Measurements from ENCODE around the gene ZNF79. TPM values are rescaled to one million over a fixed set of nuclear protein-coding genes. Genes with fewer than 3 reads are reported as not detected.

Gene ZNF79
- total and polyA plus RNA-seq, 9 of the 15 experiments (the other 6 are each of a cell fraction or from before 2014, with no cell fraction given), result 0.62 to 7.0 (median 4.1) TPM

GRCh38 chr9:127396253-127396807 lies 27.9 kb upstream of the ZNF79 start (continued):
- TF ChIP-seq, protein P1, sequence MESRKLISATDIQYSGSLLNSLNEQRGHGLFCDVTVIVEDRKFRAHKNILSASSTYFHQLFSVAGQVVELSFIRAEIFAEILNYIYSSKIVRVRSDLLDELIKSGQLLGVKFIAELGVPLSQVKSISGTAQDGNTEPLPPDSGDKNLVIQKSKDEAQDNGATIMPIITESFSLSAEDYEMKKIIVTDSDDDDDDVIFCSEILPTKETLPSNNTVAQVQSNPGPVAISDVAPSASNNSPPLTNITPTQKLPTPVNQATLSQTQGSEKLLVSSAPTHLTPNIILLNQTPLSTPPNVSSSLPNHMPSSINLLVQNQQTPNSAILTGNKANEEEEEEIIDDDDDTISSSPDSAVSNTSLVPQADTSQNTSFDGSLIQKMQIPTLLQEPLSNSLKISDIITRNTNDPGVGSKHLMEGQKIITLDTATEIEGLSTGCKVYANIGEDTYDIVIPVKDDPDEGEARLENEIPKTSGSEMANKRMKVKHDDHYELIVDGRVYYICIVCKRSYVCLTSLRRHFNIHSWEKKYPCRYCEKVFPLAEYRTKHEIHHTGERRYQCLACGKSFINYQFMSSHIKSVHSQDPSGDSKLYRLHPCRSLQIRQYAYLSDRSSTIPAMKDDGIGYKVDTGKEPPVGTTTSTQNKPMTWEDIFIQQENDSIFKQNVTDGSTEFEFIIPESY (CRISPR knock-in tag; IDR thresholded peaks at IDR 0.05), result no peak
- TF ChIP-seq ZKSCAN8 (CRISPR knock-in tag; IDR thresholded peaks at IDR 0.05), result no peak
- no peak for TF ChIP-seq NR2C1 (IDR thresholded peaks at IDR 0.05)
- TF ChIP-seq NR2C1 (tag; IDR thresholded peaks at IDR 0.05), result no peak
- no peak for TF ChIP-seq DPF2 (IDR thresholded peaks at IDR 0.05)
- TF ChIP-seq NR1H2 (CRISPR knock-in tag; IDR thresholded peaks at IDR 0.05), result no peak
- no peak for TF ChIP-seq HDAC3 (IDR thresholded peaks at IDR 0.05; ENCODE audit: borderline replicate concordance, partially characterized antibody)
- TF ChIP-seq ZNF239 (CRISPR knock-in tag; IDR thresholded peaks at IDR 0.05), result no peak
- no peak for TF ChIP-seq NUFIP1 (IDR thresholded peaks at IDR 0.05; ENCODE audit: partially characterized antibody)
- TF ChIP-seq TAL1 (IDR thresholded peaks at IDR 0.05), result no peak
- TF ChIP-seq ZNF584 (CRISPR knock-in tag; IDR thresholded peaks at IDR 0.05; ENCODE audit: low read depth), result no peak
- no peak for TF ChIP-seq FOXA1 (IDR thresholded peaks at IDR 0.05; ENCODE audit: borderline replicate concordance)
- TF ChIP-seq, protein P2, sequence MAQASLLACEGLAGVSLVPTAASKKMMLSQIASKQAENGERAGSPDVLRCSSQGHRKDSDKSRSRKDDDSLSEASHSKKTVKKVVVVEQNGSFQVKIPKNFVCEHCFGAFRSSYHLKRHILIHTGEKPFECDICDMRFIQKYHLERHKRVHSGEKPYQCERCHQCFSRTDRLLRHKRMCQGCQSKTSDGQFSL (CRISPR knock-in tag; IDR thresholded peaks at IDR 0.05), result no peak; the same call in 1 of the 2 replicates
- TF ChIP-seq, protein P2 (tag; IDR thresholded peaks at IDR 0.05), result no peak
- TF ChIP-seq ZNF707 (CRISPR knock-in tag; conservative IDR thresholded peaks at IDR 0.05), result no peak
- no peak for TF ChIP-seq ZNF778 (CRISPR knock-in tag; IDR thresholded peaks at IDR 0.05)
- no peak for TF ChIP-seq MLX (CRISPR knock-in tag; conservative IDR thresholded peaks at IDR 0.05)
- TF ChIP-seq PHB2 (IDR thresholded peaks at IDR 0.05; ENCODE audit: low read depth), result no peak
- no peak for TF ChIP-seq GATAD2A (IDR thresholded peaks at IDR 0.05)
- TF ChIP-seq POLR2H (tag; IDR thresholded peaks at IDR 0.05; ENCODE audit: low read depth), result no peak
- no peak for TF ChIP-seq MCM3 (IDR thresholded peaks at IDR 0.05)
- TF ChIP-seq FOXK2 (conservative IDR thresholded peaks at IDR 0.05 in 1 of 2, IDR thresholded peaks at IDR 0.05 in 1 of 2; ENCODE audit: low read depth in 2 of 2), result no peak
- TF ChIP-seq SMAD3 (CRISPR knock-in tag; conservative IDR thresholded peaks at IDR 0.05), result no peak
- no peak for TF ChIP-seq SIN3B (IDR thresholded peaks at IDR 0.05; ENCODE audit: low read depth)
- TF ChIP-seq NELFE (IDR thresholded peaks at IDR 0.05; ENCODE audit: insufficient read depth, insufficient read length), result no peak
- no peak for TF ChIP-seq SMAD1 (IDR thresholded peaks at IDR 0.05; ENCODE audit: low read depth, low read length, partially characterized antibody)
- TF ChIP-seq ZSCAN29 (IDR thresholded peaks at IDR 0.05), result no peak
- TF ChIP-seq NR2F6 (CRISPR knock-in tag; IDR thresholded peaks at IDR 0.05), result no peak
- TF ChIP-seq ZBTB2 (IDR thresholded peaks at IDR 0.05), result no peak
